Ascending aorta (tissue), 2 donors: ENCODE measurements around the gene HPS6. TPM values are rescaled to one million over a fixed set of nuclear protein-coding genes. Genes with fewer than 3 reads are reported as not detected.

ENCODE experiments used
- DNase-seq, 2 donors: peaks; one replicate each; pipeline ENCODE4 v3.0.0-alpha.2; 2019; ENCODE audit warnings: low spot score in 2 of 2
- H3K27ac ChIP-seq, 2 donors: fragments of 200-600 bp; sonication (generic); one replicate each; pipeline ENCODE4 v1.5.1; 2016 to 2017; ENCODE audit warnings: mild to moderate bottlenecking in 1 of 2
- H3K27me3 ChIP-seq: fragments of 200-600 bp; sonication (generic); one replicate; pipeline ENCODE4 v1.5.1; 2017
- H3K36me3 ChIP-seq, 2 donors: fragments of 200-600 bp; sonication (generic); one replicate each; pipeline ENCODE4 v1.5.1; 2016
- H3K4me1 ChIP-seq, 2 donors: fragments of 200-600 bp; sonication (generic); one replicate each; pipeline ENCODE4 v1.5.1; 2016 to 2017; ENCODE audit warnings: mild to moderate bottlenecking in 1 of 2
- H3K4me3 ChIP-seq, 2 donors: fragments of 200-600 bp; sonication (generic); one replicate each; pipeline ENCODE4 v1.5.1; 2016 to 2017; ENCODE audit warnings: mild to moderate bottlenecking in 1 of 2
- H3K9me3 ChIP-seq, 2 donors: fragments of 200-600 bp; sonication (generic); one replicate each; pipeline ENCODE4 v1.5.1; 2016
- intact Hi-C: fragments of 100-400 bp; cut with DNase I; formaldehyde crosslinking; loops from one replicate; pipeline ENCODE4 v1.15.1; 2023
- total RNA-seq: library from RNA; depleted of rRNA; stranded (reverse); fragments of >200 nt; gene quantifications from one replicate; pipeline ENCODE4 v1.1.0, GENCODE V29; 2016
- TF ChIP-seq, protein P1 (sequence below), 3 experiments: fragments of 200-600 bp in 2 of 3; fragments of 450-650 bp in 1 of 3; sonication (generic) in 2 of 3; IDR thresholded peaks; one replicate each; pipeline ENCODE4 v1.5.1; 2016 to 2019; ENCODE audit warnings: antibody characterized with exemption in 3 of 3, mild to moderate bottlenecking in 1 of 3, moderate library complexity in 1 of 3

Gene HPS6
- total RNA-seq, 1 donor from 2014 or later: 39.9 TPM

DNA sequence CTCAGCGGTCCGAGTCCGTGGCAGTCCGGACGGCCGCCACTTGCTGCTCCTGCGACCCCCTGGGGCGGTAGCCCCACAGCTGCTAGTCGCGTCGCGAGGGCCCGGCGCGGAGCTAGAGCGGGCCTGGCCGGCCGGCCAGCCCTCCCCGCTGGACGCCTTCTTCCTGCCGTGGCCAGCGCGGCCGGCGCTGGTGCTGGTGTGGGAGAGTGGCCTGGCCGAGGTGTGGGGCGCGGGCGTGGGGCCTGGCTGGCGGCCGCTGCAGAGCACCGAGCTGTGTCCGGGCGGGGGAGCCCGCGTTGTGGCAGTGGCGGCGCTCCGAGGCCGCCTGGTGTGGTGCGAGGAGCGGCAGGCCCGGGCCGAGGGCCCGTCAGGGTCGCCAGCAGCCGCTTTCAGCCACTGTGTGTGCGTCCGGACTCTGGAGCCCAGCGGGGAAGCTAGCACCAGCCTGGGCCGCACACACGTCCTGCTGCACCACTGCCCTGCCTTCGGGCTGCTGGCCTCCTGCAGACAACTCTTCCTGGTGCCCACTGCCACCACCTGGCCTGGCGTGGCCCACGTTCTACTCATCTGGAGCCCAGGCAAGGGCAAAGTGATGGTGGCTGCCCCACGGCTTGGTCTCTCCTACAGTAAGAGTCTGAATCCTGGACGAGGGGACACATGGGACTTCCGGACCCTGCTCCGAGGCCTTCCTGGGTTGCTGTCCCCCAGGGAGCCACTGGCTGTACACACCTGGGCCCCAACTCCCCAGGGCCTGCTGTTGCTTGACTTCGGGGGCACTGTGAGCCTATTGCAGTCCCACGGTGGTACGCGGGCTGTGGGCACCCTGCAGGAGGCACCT, 631 bp downstream of the HPS6 start:
- DNase-seq: peak in 1 of 2 donors; percentile 67
- TF ChIP-seq, protein P1, sequence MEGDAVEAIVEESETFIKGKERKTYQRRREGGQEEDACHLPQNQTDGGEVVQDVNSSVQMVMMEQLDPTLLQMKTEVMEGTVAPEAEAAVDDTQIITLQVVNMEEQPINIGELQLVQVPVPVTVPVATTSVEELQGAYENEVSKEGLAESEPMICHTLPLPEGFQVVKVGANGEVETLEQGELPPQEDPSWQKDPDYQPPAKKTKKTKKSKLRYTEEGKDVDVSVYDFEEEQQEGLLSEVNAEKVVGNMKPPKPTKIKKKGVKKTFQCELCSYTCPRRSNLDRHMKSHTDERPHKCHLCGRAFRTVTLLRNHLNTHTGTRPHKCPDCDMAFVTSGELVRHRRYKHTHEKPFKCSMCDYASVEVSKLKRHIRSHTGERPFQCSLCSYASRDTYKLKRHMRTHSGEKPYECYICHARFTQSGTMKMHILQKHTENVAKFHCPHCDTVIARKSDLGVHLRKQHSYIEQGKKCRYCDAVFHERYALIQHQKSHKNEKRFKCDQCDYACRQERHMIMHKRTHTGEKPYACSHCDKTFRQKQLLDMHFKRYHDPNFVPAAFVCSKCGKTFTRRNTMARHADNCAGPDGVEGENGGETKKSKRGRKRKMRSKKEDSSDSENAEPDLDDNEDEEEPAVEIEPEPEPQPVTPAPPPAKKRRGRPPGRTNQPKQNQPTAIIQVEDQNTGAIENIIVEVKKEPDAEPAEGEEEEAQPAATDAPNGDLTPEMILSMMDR (IDR thresholded peaks at IDR 0.05): no peak
- Histone ChIP-seq H3K9me3 (no peaks in the 10 kb centered on the region), H3K27me3 (no peaks in the 10 kb centered on the region), H3K4me3 (peak overlapping the region; percentile 76 to 94), H3K36me3 (peaks cover 3 to 9% of the 10 kb centered on the region in 2 donors), H3K4me1 (peaks cover 16 to 23% of the 10 kb centered on the region in 2 donors), H3K27ac (peak overlapping the region; percentile 89 to 93)
- intact Hi-C loops: loop anchor here (1.0 to 5.0 kb wide), 3 partner anchors 9 to 713 kb away; partner anchors contain the start of genes ARMH3 and BTRC

DNA sequence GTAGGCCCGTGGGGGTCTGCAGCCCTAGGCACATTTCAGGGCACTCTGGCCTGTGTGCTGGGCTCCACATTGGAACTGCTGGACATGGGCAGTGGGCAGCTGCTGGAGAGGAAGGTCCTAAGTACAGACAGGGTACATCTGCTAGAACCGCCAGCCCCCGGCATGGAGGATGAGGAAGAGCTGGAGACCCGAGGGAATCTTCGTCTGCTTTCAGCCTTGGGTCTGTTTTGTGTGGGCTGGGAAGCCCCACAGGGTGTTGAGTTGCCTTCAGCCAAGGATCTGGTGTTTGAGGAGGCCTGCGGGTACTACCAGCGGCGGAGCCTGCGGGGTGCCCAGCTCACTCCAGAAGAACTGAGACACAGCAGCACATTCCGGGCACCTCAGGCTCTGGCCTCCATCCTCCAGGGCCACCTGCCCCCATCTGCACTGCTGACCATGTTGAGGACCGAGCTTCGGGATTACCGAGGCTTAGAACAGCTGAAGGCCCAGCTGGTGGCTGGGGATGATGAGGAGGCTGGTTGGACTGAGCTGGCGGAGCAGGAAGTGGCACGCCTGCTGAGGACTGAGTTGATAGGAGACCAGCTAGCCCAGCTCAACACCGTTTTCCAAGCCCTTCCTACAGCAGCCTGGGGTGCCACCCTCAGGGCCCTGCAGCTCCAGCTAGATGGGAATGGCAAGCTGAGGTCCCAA, 1.4 kb downstream of the HPS6 start:
- intact Hi-C loops: loop anchor here (5.0 kb wide), 1 partner anchor 714 kb away; the partner anchor contains the start of gene BTRC
- DNase-seq: no peak
- Histone ChIP-seq H3K27me3 (no peaks in the 10 kb centered on the region), H3K4me1 (peaks cover 16 to 23% of the 10 kb centered on the region in 2 donors), H3K4me3 (peak overlapping the region; percentile 76 to 94), H3K9me3 (no peaks in the 10 kb centered on the region), H3K36me3 (peaks cover 3 to 9% of the 10 kb centered on the region in 2 donors), H3K27ac (no peak overlapping the region)
- TF ChIP-seq, protein P1 (IDR thresholded peaks at IDR 0.05): no peak

DNA sequence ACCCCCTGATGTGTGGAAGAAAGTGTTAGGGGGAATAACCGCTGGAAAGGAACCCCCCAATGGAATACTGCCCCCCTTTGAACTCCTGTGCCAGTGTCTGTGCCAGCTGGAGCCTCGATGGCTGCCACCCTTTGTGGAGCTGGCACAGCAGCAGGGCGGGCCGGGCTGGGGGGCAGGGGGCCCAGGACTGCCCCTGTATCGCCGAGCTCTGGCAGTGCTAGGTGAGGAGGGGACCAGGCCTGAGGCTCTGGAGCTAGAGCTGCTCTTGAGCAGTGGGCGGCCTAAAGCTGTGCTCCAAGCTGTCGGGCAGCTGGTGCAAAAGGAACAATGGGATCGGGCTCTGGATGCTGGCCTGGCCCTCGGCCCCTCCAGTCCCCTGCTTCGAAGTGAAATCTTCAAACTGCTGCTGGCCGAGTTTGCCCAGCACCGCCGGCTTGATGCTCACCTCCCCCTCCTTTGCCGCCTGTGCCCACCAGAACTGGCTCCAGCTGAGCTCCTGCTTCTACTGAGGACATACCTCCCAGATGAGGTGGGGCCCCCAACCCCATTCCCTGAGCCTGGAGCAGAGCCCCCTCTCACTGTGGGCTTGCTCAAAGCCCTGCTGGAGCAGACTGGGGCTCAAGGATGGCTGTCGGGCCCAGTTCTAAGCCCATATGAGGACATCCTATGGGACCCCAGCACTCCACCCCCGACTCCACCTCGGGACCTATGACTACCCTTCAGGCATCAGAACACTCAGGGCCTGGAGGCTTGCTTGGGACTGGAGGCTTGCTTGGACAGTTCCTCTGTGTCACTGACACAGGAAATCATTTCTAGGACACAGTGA, 2.2 kb downstream of the HPS6 start:
- DNase-seq: no peak
- intact Hi-C loops: loop anchor here (5.0 kb wide), 1 partner anchor 715 kb away; the partner anchor contains the start of gene BTRC
- no peak overlapping the region for H3K27ac ChIP-seq
- TF ChIP-seq, protein P1 (IDR thresholded peaks at IDR 0.05): no peak
- H3K9me3 ChIP-seq: no peaks in the 10 kb centered on the region
- H3K36me3 ChIP-seq: peaks cover 3 to 9% of the 10 kb centered on the region in 2 donors
- H3K4me1 ChIP-seq: peaks cover 16 to 23% of the 10 kb centered on the region in 2 donors
- H3K27me3 ChIP-seq: no peaks in the 10 kb centered on the region
- peak overlapping the region in 1 of 2 donors; percentile 94 for H3K4me3 ChIP-seq

DNA sequence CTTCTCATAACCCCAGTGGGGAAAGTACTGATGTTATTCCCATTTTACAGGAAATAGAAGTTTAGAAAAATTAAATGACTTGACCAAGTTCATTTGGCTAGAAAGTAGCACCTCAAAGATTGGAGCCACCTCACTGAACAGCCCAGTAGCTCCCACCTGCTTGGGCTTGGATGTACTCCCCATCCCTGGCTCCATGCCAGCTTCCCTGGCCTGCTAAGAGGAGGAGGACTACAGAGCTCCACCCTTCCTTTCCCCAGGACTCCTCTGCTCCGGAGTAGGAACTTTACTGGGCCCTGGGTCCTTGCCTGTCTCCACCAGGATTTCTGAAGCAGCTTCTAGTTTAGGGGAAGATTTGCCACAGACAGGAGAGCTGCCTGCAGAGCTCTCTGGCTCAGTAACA, 3.1 kb downstream of the HPS6 start:
- TF ChIP-seq, protein P1 (IDR thresholded peaks at IDR 0.05): no peak
- Histone ChIP-seq H3K36me3 (peaks cover 3 to 9% of the 10 kb centered on the region in 2 donors), H3K9me3 (no peaks in the 10 kb centered on the region), H3K4me1 (peaks cover 16 to 23% of the 10 kb centered on the region in 2 donors), H3K27me3 (no peaks in the 10 kb centered on the region), H3K27ac (no peak overlapping the region), H3K4me3 (no peak overlapping the region)
- no peak for DNase-seq
- intact Hi-C loops: loop anchor here (5.0 kb wide), 1 partner anchor 716 kb away; the partner anchor contains the start of gene BTRC

DNA sequence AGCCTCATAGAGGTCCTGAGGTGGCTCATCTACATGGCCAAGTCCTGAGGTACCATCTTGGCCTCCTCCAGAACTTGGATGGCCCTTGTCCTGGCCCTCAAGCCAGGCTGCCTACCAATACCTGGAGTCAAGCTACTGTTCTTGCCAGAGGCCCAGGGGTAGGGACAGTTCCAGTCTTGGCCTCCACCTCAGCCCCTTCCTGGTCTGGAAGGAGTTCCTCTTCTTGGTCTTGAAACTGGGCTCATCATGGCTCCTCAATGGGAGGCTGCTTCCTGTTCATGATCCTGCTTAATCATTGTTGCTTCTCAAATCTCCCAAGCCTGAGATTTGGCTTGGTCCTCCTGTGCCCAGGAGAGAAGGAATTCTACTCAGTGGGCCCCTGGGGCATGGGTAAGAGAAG, 3.9 kb downstream of the HPS6 start:
- TF ChIP-seq, protein P1 (IDR thresholded peaks at IDR 0.05): no peak
- H3K9me3 ChIP-seq: no peaks in the 10 kb centered on the region
- H3K27me3 ChIP-seq: no peaks in the 10 kb centered on the region
- H3K27ac ChIP-seq: no peak overlapping the region
- no peak overlapping the region for H3K4me3 ChIP-seq
- H3K4me1 ChIP-seq: peaks cover 16 to 23% of the 10 kb centered on the region in 2 donors
- peaks cover 3 to 9% of the 10 kb centered on the region in 2 donors for H3K36me3 ChIP-seq
- intact Hi-C loops: loop anchor here (5.0 kb wide), 1 partner anchor 717 kb away; the partner anchor contains the start of gene BTRC
- no peak for DNase-seq
